H9 (cell line): ENCODE measurements around the gene LYSMD2. TPM values are rescaled to one million over a fixed set of nuclear protein-coding genes. Genes with fewer than 3 reads are reported as not detected.

Experiments
- DNase-seq: peaks from one replicate; pipeline ENCODE4 v3.0.0-alpha.2; 2017
- H2AFZ ChIP-seq: one replicate; pipeline ENCODE4 v1.6.1; 2013; ENCODE audit warnings: mild to moderate bottlenecking, low read length, control low read depth, moderate library complexity
- H2AK5ac ChIP-seq: 2 replicates; pipeline ENCODE4 v1.6.1; 2013; ENCODE audit warnings: low read length, control low read depth, mixed read lengths; ENCODE audit not compliant: insufficient read length
- H2BK120ac ChIP-seq: one replicate; pipeline ENCODE4 v1.6.1; 2013; ENCODE audit warnings: low read depth, mild to moderate bottlenecking, low read length, control low read depth, inconsistent platforms; ENCODE audit not compliant: poor library complexity, severe bottlenecking
- H2BK12ac ChIP-seq: 2 replicates; pipeline ENCODE4 v1.6.1; 2013; ENCODE audit warnings: low read length, control low read depth, mixed read lengths, low read depth; ENCODE audit not compliant: insufficient read length
- H2BK15ac ChIP-seq: 2 replicates; pipeline ENCODE4 v1.6.1; 2013; ENCODE audit warnings: low read depth, low read length, control low read depth
- H2BK20ac ChIP-seq: one replicate; pipeline ENCODE4 v1.6.1; 2013; ENCODE audit warnings: low read depth, mild to moderate bottlenecking, low read length, control low read depth, inconsistent platforms; ENCODE audit not compliant: poor library complexity, severe bottlenecking
- H2BK5ac ChIP-seq: 2 replicates; pipeline ENCODE4 v1.6.1; 2013; ENCODE audit warnings: low read length, control low read depth, mixed read lengths; ENCODE audit not compliant: insufficient read length
- H3K14ac ChIP-seq: 2 replicates; pipeline ENCODE4 v1.6.1; 2013; ENCODE audit warnings: low read length, control low read depth; ENCODE audit not compliant: insufficient read depth
- H3K18ac ChIP-seq: 2 replicates; pipeline ENCODE4 v1.6.1; 2013; ENCODE audit warnings: low read depth, mild to moderate bottlenecking, mixed read lengths, low read length, control low read depth; ENCODE audit not compliant: insufficient read length
- H3K23ac ChIP-seq: 2 replicates; pipeline ENCODE4 v1.6.1; 2013; ENCODE audit warnings: low read length, control low read depth, mixed read lengths, low read depth; ENCODE audit not compliant: insufficient read length
- H3K23me2 ChIP-seq: 2 replicates; pipeline ENCODE4 v1.6.1; 2013; ENCODE audit warnings: low read depth, mild to moderate bottlenecking, mixed read lengths, low read length, control low read depth; ENCODE audit not compliant: insufficient read length, poor library complexity, severe bottlenecking
- H3K27ac ChIP-seq: 2 replicates; pipeline ENCODE4 v1.5.1; 2013; ENCODE audit warnings: low read length, control low read depth, mixed read lengths, low read depth; ENCODE audit not compliant: insufficient read length
- H3K27me3 ChIP-seq: 2 replicates; pipeline ENCODE4 v1.6.1; 2013; ENCODE audit warnings: low read length, control low read depth, inconsistent platforms; ENCODE audit not compliant: insufficient read depth
- H3K4ac ChIP-seq: 2 replicates; pipeline ENCODE4 v1.6.1; 2013; ENCODE audit warnings: low read depth, mild to moderate bottlenecking, control low read depth, inconsistent platforms, low read length, moderate library complexity
- H3K4me1 ChIP-seq: 2 replicates; pipeline ENCODE4 v1.6.1; 2013; ENCODE audit warnings: low read length, control low read depth, inconsistent platforms; ENCODE audit not compliant: insufficient read depth
- H3K4me2 ChIP-seq: 2 replicates; pipeline ENCODE4 v1.6.1; 2013; ENCODE audit warnings: low read length, control low read depth, mixed read lengths; ENCODE audit not compliant: insufficient read length, insufficient read depth
- H3K56ac ChIP-seq: 2 replicates; pipeline ENCODE4 v1.6.1; 2013; ENCODE audit warnings: low read depth, mild to moderate bottlenecking, mixed read lengths, low read length, control low read depth; ENCODE audit not compliant: insufficient read length
- H3K79me1 ChIP-seq: 2 replicates; pipeline ENCODE4 v1.6.1; 2013; ENCODE audit warnings: low read depth, mild to moderate bottlenecking, moderate library complexity, low read length, control low read depth, inconsistent platforms; ENCODE audit not compliant: insufficient read depth, poor library complexity, severe bottlenecking
- H3K79me2 ChIP-seq: 2 replicates; pipeline ENCODE4 v1.6.1; 2013; ENCODE audit warnings: low read length, control low read depth, inconsistent platforms; ENCODE audit not compliant: insufficient read depth
- H3K9ac ChIP-seq: 2 replicates; pipeline ENCODE4 v1.6.1; 2013; ENCODE audit warnings: low read length, control low read depth, mixed read lengths; ENCODE audit not compliant: insufficient read length; ENCODE audit errors: extremely low read depth
- H3K9me3 ChIP-seq: one replicate; pipeline ENCODE4 v1.6.1; 2013; ENCODE audit warnings: low read depth, low read length, inconsistent platforms; ENCODE audit not compliant: control insufficient read depth
- H3T11ph ChIP-seq: one replicate; pipeline ENCODE4 v1.6.1; 2013; ENCODE audit warnings: mild to moderate bottlenecking, low read length, control low read depth, inconsistent platforms
- H4K20me1 ChIP-seq: one replicate; pipeline ENCODE4 v1.6.1; 2013; ENCODE audit not compliant: control insufficient read depth, insufficient read length, insufficient read depth
- H4K5ac ChIP-seq: 2 replicates; pipeline ENCODE4 v1.6.1; 2013; ENCODE audit warnings: low read depth, mild to moderate bottlenecking, mixed read lengths, low read length, control low read depth; ENCODE audit not compliant: insufficient read length
- H4K8ac ChIP-seq: replicated peaks from 2 replicates; pipeline ENCODE4 v1.6.1; 2013; ENCODE audit warnings: low read length, control low read depth, mixed read lengths, low read depth; ENCODE audit not compliant: insufficient read length
- H4K91ac ChIP-seq: 2 replicates; pipeline ENCODE4 v1.6.1; 2013; ENCODE audit warnings: low read depth, mild to moderate bottlenecking, moderate library complexity, mixed read lengths, low read length, control low read depth; ENCODE audit not compliant: insufficient read length
- H3K27ac Mint-ChIP-seq, 3 experiments: 2 replicates in 2 of 3; 3 replicates in 1 of 3; pipeline ENCODE4 v1.8.0; 2020 to 2021; ENCODE audit warnings: mixed read lengths in 3 of 3, mild to moderate bottlenecking in 1 of 3, moderate library complexity in 1 of 3
- H3K27me3 Mint-ChIP-seq: 2 replicates; pipeline ENCODE4 v1.8.0; 2021; ENCODE audit warnings: low read depth, mild to moderate bottlenecking, moderate library complexity, mixed read lengths
- H3K36me3 Mint-ChIP-seq, 3 experiments: 2 replicates in 2 of 3; 3 replicates in 1 of 3; pipeline ENCODE4 v1.8.0; 2020 to 2021; ENCODE audit warnings: low read depth in 3 of 3, mixed read lengths in 3 of 3; ENCODE audit not compliant: insufficient read depth in 1 of 3
- H3K4me1 Mint-ChIP-seq, 2 experiments: 2 replicates each; pipeline ENCODE4 v1.8.0; 2020; ENCODE audit warnings: mixed read lengths in 2 of 2
- H3K4me3 Mint-ChIP-seq, 2 experiments: 2 replicates in 1 of 2; 3 replicates in 1 of 2; pipeline ENCODE4 v1.8.0; 2020 to 2021; ENCODE audit warnings: mild to moderate bottlenecking in 2 of 2, mixed read lengths in 2 of 2, moderate library complexity in 1 of 2
- H3K9me3 Mint-ChIP-seq, 2 experiments: 2 replicates in 1 of 2; 3 replicates in 1 of 2; pipeline ENCODE4 v1.8.0; 2020; ENCODE audit warnings: mild to moderate bottlenecking in 2 of 2, mixed read lengths in 2 of 2, moderate library complexity in 1 of 2
- WGBS: extraction: QIAGEN DNeasy Blood & Tissue Kit; methylation state at CpG from one replicate; pipeline ENCODE4 v1.1.7; 2013; ENCODE audit warnings: missing lambda C conversion rate, low lambda C conversion rate, mixed read lengths; ENCODE audit not compliant: insufficient read length; ENCODE audit errors: extremely low coverage; 5-methylcytosine and 5-hydroxymethylcytosine counted together
- total RNA-seq: library from RNA; stranded (reverse); gene quantifications from 2 replicates; pipeline ENCODE4 v1.2.1, GENCODE V29; 2021
- TF ChIP-seq, protein P1 (sequence below): fragments of 200-600 bp; sonication (generic); conservative IDR thresholded peaks from 3 replicates; pipeline ENCODE4 v1.8.0; 2021; ENCODE audit warnings: antibody characterized with exemption, mild to moderate bottlenecking

The LYSMD2 gene
- total RNA-seq, 1 experiment from 2014 or later = 3.9 TPM

DNA sequence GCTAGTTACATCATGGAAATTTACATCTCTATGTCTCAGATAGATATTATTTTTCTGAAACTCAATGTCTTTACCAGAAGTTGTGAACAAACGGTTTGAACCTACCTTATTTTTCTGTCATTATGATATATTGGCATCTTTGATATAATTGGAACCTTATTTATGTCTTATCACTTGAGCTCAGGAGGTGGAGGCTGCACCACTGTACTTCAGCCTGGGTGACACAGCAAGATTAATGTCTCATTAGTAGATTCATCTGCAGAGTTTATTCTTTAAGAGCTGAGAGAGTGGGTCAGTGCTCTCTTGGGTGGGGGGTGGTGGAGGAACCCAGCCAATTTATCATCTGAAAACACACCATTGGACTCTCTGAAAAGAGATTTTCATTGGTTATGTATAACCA is 34.7 kb downstream of the LYSMD2 start:
- Histone ChIP-seq H3K27me3 (no peaks in the 10 kb centered on the region), H3K18ac (no peak overlapping the region), H3K23ac (no peak overlapping the region), H2BK5ac (no peak overlapping the region), H2BK120ac (no peak overlapping the region), H3T11ph (no peak overlapping the region), H4K5ac (no peak overlapping the region), H2BK20ac (no peak overlapping the region), H3K27ac (no peak overlapping the region), H2AK5ac (no peak overlapping the region), H3K9me3 (no peaks in the 10 kb centered on the region), H2BK15ac (no peak overlapping the region), H3K79me2 (no peaks in the 10 kb centered on the region), H3K56ac (no peak overlapping the region), H3K79me1 (no peaks in the 10 kb centered on the region), H4K8ac (no peak overlapping the region), H4K91ac (no peak overlapping the region), H3K4ac (no peak overlapping the region), H3K4me1 (no peaks in the 10 kb centered on the region), H2BK12ac (no peak overlapping the region), H3K4me2 (no peak overlapping the region), H4K20me1 (no peaks in the 10 kb centered on the region), H3K14ac (no peak overlapping the region), H3K23me2 (no peaks in the 10 kb centered on the region), H2AFZ (no peak overlapping the region), H3K9ac (no peak overlapping the region)
- TF ChIP-seq, protein P1, sequence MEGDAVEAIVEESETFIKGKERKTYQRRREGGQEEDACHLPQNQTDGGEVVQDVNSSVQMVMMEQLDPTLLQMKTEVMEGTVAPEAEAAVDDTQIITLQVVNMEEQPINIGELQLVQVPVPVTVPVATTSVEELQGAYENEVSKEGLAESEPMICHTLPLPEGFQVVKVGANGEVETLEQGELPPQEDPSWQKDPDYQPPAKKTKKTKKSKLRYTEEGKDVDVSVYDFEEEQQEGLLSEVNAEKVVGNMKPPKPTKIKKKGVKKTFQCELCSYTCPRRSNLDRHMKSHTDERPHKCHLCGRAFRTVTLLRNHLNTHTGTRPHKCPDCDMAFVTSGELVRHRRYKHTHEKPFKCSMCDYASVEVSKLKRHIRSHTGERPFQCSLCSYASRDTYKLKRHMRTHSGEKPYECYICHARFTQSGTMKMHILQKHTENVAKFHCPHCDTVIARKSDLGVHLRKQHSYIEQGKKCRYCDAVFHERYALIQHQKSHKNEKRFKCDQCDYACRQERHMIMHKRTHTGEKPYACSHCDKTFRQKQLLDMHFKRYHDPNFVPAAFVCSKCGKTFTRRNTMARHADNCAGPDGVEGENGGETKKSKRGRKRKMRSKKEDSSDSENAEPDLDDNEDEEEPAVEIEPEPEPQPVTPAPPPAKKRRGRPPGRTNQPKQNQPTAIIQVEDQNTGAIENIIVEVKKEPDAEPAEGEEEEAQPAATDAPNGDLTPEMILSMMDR = no peak
- H3K4me1 Mint-ChIP-seq = no peaks in the 10 kb centered on the region
- no peak for DNase-seq
- H3K27me3 Mint-ChIP-seq = no peaks in the 10 kb centered on the region
- no CpG with 5 or more reads among the region's 1 CpG for WGBS
- H3K4me3 Mint-ChIP-seq = no peak overlapping the region
- peaks cover 5 to 20% (median 12%) of the 10 kb centered on the region in 3 experiments; a peak in 5 of 7 replicates for H3K36me3 Mint-ChIP-seq
- H3K27ac Mint-ChIP-seq = no peak overlapping the region
- no peaks in the 10 kb centered on the region for H3K9me3 Mint-ChIP-seq
